B cell (primary cell): ENCODE measurements around the gene TDG. TPM values are rescaled to one million over a fixed set of nuclear protein-coding genes. Genes with fewer than 3 reads are reported as not detected.

Experiments
- ATAC-seq: fragments of 200-7000 bp; cut with Tn5 transposase; one replicate; pipeline ENCODE4 v1.10.0; 2021; ENCODE audit warnings: low read depth, mild to moderate bottlenecking, moderate number of reproducible peaks, moderate library complexity
- CTCF ChIA-PET: fragments of 350-600 bp; sonication (Branson Sonifier 250); formaldehyde crosslinking; loops from one replicate; lab custom pipeline; 2021; ENCODE audit warnings: antibody characterized with exemption, inconsistent platforms; lab: Charles Lee
- POLR2A ChIA-PET: fragments of 350-600 bp; sonication (Branson Sonifier 250); formaldehyde crosslinking; loops from one replicate; lab custom pipeline; 2021; ENCODE audit warnings: antibody characterized with exemption; lab: Charles Lee
- DNase-seq: peaks from one replicate; pipeline ENCODE4 v3.0.0; 2013
- H2AFZ ChIP-seq: 2 replicates; pipeline ENCODE4 v1.6.1; 2012; ENCODE audit warnings: mild to moderate bottlenecking, low read depth, low read length; ENCODE audit not compliant: insufficient read depth, poor library complexity, severe bottlenecking
- H3K27ac ChIP-seq, 2 donors: 1 replicate in 1 of 2; 2 replicates in 1 of 2; pipeline ENCODE4 v1.5.1; 2012 to 2013; ENCODE audit warnings: low read length in 2 of 2, mild to moderate bottlenecking in 2 of 2, moderate library complexity in 1 of 2
- H3K27me3 ChIP-seq, 4 experiments: fragments of 200-600 bp in 1 of 4; sonication (generic) in 1 of 4; replicated peaks in 1 of 4; 1 replicate in 2 of 4; 2 replicates in 2 of 4; pipeline versions ENCODE4 v1.6.1 to v1.7.0; 2013 to 2016; ENCODE audit warnings: low read length in 3 of 4, mild to moderate bottlenecking in 2 of 4, mixed read lengths in 1 of 4, moderate library complexity in 1 of 4; ENCODE audit not compliant: insufficient read depth in 4 of 4, control insufficient read depth in 3 of 4; ENCODE audit errors: control extremely low read depth in 1 of 4
- H3K36me3 ChIP-seq, 2 experiments: replicated peaks in 1 of 2; 1 replicate in 1 of 2; 2 replicates in 1 of 2; pipeline versions ENCODE4 v1.6.1 to v1.7.1; 2013; ENCODE audit warnings: low read length in 1 of 2; ENCODE audit not compliant: insufficient read depth in 2 of 2, control insufficient read depth in 1 of 2; ENCODE audit errors: control extremely low read depth in 1 of 2, extremely low read depth in 1 of 2
- H3K4me1 ChIP-seq, 2 donors: fragments of 200-600 bp in 1 of 2; sonication (generic) in 1 of 2; 1 replicate in 1 of 2; 2 replicates in 1 of 2; pipeline versions ENCODE4 v1.5.1 to v1.6.1; 2013 to 2017; ENCODE audit warnings: low read length in 2 of 2; ENCODE audit not compliant: control insufficient read depth in 2 of 2, insufficient read depth in 2 of 2
- H3K4me2 ChIP-seq: replicated peaks from 2 replicates; pipeline ENCODE3; 2012; ENCODE audit warnings: mild to moderate bottlenecking, low read depth, low read length; ENCODE audit not compliant: poor library complexity, severe bottlenecking
- H3K4me3 ChIP-seq, 5 experiments: fragments of 200-600 bp in 1 of 5; sonication (generic) in 1 of 5; 1 replicate in 3 of 5; 2 replicates in 2 of 5; pipeline versions ENCODE4 v1.5.1 to v1.7.0; 2011 to 2016; ENCODE audit warnings: low read length in 4 of 5, mild to moderate bottlenecking in 4 of 5, low read depth in 2 of 5, control low read depth in 1 of 5, moderate library complexity in 1 of 5; ENCODE audit not compliant: insufficient read depth in 1 of 5; ENCODE audit errors: control extremely low read depth in 1 of 5, extremely low read depth in 1 of 5
- H3K79me2 ChIP-seq: fragments of 200-600 bp; sonication (generic); one replicate; pipeline ENCODE4 v1.6.0; 2016; ENCODE audit warnings: low read length; ENCODE audit not compliant: control insufficient read depth, insufficient read depth
- H3K9ac ChIP-seq: fragments of 200-600 bp; sonication (generic); 2 replicates; pipeline ENCODE4 v1.6.1; 2017; ENCODE audit warnings: mild to moderate bottlenecking, low read length, moderate library complexity
- H3K9me3 ChIP-seq, 3 donors: one replicate each; pipeline versions ENCODE4 v1.6.1 to v1.7.1; 2013; ENCODE audit warnings: low read length in 2 of 3; ENCODE audit not compliant: control insufficient read depth in 2 of 3, insufficient read depth in 1 of 3; ENCODE audit errors: control extremely low read depth in 1 of 3
- H4K20me1 ChIP-seq: 2 replicates; pipeline ENCODE4 v1.6.0; 2012; ENCODE audit warnings: mild to moderate bottlenecking, low read length; ENCODE audit not compliant: insufficient read depth, control insufficient read depth, poor library complexity, severe bottlenecking
- H3K27ac Mint-ChIP-seq: one replicate; pipeline ENCODE4 v1.8.0; 2021; ENCODE audit warnings: mixed read lengths
- H3K27me3 Mint-ChIP-seq: one replicate; pipeline ENCODE4 v1.8.0; 2021; ENCODE audit warnings: mixed read lengths
- H3K4me1 Mint-ChIP-seq: one replicate; pipeline ENCODE4 v1.8.0; 2021; ENCODE audit warnings: mixed read lengths
- H3K4me3 Mint-ChIP-seq: one replicate; pipeline ENCODE4 v1.8.0; 2021; ENCODE audit warnings: mixed read lengths
- H3K9me3 Mint-ChIP-seq: one replicate; pipeline ENCODE4 v1.8.0; 2022; ENCODE audit warnings: mixed read lengths; ENCODE audit not compliant: insufficient read depth
- EZH2 ChIP-seq: IDR thresholded peaks from 2 replicates; pipeline ENCODE4 v1.6.1; 2012; ENCODE audit warnings: borderline replicate concordance, low read depth, mild to moderate bottlenecking, moderate library complexity, low read length; ENCODE audit not compliant: insufficient read depth, poor library complexity, severe bottlenecking
- WGBS: methylation state at CpG from one replicate; pipeline ENCODE4 v1.1.5; 2013; ENCODE audit warnings: missing lambda C conversion rate; ENCODE audit not compliant: insufficient coverage; 5-methylcytosine and 5-hydroxymethylcytosine counted together
- intact Hi-C: fragments of 100-400 bp; cut with micrococcal nuclease; formaldehyde crosslinking; loops from one replicate; pipeline ENCODE4 v1.10.0; 2022
- polyA plus RNA-seq: library from polyadenylated mRNA; depleted of rRNA; stranded (reverse); fragments of >200 nt; gene quantifications from 2 replicates; pipeline ENCODE4 v1.2.3, GENCODE V29; 2012
- total RNA-seq, 2 donors: library from RNA; stranded (reverse); fragments of 120-200 nt in 1 of 2; gene quantifications; 1 replicate in 1 of 2; 2 replicates in 1 of 2; pipeline versions ENCODE4 v1.2.3 to v1.2.4, GENCODE V29; 2013 to 2022
- TF ChIP-seq, protein P1 (sequence below): fragments of 200-600 bp; IDR thresholded peaks from one replicate; pipeline ENCODE4 v1.8.0; 2022; ENCODE audit warnings: antibody characterized with exemption, mild to moderate bottlenecking

The TDG gene
- total and polyA plus RNA-seq, 2 donors (not counting 1 experiment from before 2014, with no cell fraction given), result 8.6 to 35.5 TPM

DNA sequence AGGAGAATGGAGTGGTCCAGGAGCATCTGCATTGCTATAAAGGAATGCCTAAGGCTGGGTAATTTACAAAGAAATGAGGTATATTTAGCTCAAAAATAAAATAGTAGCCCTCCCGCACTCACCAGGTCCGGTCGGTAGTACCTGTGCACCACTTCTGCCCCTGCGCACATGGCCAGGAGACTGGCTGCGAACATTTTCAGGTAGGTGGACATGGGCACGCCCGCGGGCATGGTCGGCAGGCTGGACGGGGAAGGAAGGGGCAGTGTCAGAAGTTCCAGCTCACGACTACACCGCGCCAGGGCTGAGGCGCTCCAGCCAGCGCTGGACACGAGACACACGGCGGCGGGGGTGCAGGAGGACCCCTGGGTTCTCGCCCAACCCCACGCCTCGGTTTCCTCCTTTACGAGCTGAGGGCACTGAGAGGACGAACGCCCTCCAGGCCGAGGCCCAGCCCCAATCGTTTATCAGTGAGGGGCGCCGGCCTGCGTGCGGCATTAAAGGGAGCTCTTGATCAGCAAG, 9.1 kb upstream of the TDG start:
- ATAC-seq, result peak; percentile 2
- peak overlapping the region; percentile 90 for H3K9ac ChIP-seq
- peaks cover 26% of the 10 kb centered on the region for H3K79me2 ChIP-seq
- no peak for DNase-seq
- H2AFZ ChIP-seq, result peak overlapping the region; percentile 99
- WGBS, result under 1% methylated on average over 26 of the region's 31 CpGs
- peaks cover 0 to 24% of the 10 kb centered on the region in 2 experiments for H3K36me3 ChIP-seq
- TF ChIP-seq EZH2, result no peak
- TF ChIP-seq, protein P1, sequence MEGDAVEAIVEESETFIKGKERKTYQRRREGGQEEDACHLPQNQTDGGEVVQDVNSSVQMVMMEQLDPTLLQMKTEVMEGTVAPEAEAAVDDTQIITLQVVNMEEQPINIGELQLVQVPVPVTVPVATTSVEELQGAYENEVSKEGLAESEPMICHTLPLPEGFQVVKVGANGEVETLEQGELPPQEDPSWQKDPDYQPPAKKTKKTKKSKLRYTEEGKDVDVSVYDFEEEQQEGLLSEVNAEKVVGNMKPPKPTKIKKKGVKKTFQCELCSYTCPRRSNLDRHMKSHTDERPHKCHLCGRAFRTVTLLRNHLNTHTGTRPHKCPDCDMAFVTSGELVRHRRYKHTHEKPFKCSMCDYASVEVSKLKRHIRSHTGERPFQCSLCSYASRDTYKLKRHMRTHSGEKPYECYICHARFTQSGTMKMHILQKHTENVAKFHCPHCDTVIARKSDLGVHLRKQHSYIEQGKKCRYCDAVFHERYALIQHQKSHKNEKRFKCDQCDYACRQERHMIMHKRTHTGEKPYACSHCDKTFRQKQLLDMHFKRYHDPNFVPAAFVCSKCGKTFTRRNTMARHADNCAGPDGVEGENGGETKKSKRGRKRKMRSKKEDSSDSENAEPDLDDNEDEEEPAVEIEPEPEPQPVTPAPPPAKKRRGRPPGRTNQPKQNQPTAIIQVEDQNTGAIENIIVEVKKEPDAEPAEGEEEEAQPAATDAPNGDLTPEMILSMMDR, result no peak
- H3K4me3 ChIP-seq, result peak overlapping the region; percentile 60 to 93 (median 86)
- no peaks in the 10 kb centered on the region for H3K27me3 ChIP-seq
- CTCF ChIA-PET, result interaction anchor here (1.0 to 1.9 kb wide), 7 partner anchors 10 to 152 kb away, joined by 3 to 39 read pairs (median 4); partner anchors contain the start of genes HSP90B1 and TDG
- H3K4me1 ChIP-seq, result peaks cover 9 to 15% of the 10 kb centered on the region in 2 donors
- POLR2A ChIA-PET, result interaction anchor here (0.6 to 2.6 kb wide), 3 partner anchors 9 to 103 kb away, joined by 3 to 49 read pairs (median 19); partner anchors contain the start of genes HSP90B1 and TDG
- intact Hi-C loops, result loop anchor here (1.0 kb wide), 2 partner anchors 9 to 26 kb away; partner anchors contain the start of genes HSP90B1 and TDG
- Mint-ChIP-seq H3K4me1 (peaks cover 30% of the 10 kb centered on the region), H3K27me3 (no peaks in the 10 kb centered on the region), H3K9me3 (no peaks in the 10 kb centered on the region), H3K27ac (peak overlapping the region; percentile 97), H3K4me3 (peak overlapping the region; percentile 96)
- no peaks in the 10 kb centered on the region for H4K20me1 ChIP-seq
- H3K4me2 ChIP-seq, result peak overlapping the region; percentile 89
- no peaks in the 10 kb centered on the region for H3K9me3 ChIP-seq
- H3K27ac ChIP-seq, result peak overlapping the region; percentile 67 to 89

DNA sequence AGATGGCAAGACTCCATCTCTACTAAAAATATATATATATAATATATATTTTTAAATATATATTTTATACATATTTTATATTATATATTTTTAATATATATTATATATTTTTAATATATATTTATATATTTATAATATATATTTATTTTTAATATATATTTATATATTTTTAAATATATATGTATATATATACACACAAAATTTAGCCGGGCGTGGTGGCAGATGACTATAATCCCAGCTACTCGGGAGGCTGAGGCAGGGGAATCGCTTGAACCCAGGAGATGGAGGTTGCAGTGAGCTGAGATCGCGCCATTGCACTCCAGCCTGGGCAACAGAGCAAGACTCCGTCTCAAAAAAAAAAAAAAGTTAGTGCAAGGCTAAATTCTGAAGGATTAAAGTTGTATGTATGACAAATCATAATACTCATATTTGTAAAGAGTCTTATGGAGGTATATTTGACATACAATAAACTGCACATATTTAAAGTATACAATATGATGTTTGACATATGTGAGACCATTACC, 7.7 kb upstream of the TDG start:
- DNase-seq (no peak), ATAC-seq (no peak)
- POLR2A ChIA-PET, result interaction anchor here (0.5 to 2.6 kb wide), 4 partner anchors 8 to 1133 kb away, joined by 3 to 49 read pairs (median 6); partner anchors contain the start of genes HSP90B1 and TDG
- H3K27me3 ChIP-seq, result no peaks in the 10 kb centered on the region
- H3K4me3 Mint-ChIP-seq, result peak overlapping the region; percentile 96
- peak overlapping the region in 4 of 5 experiments; percentile 60 to 88 (median 86) for H3K4me3 ChIP-seq
- H3K9ac ChIP-seq, result peak overlapping the region; percentile 90
- no peaks in the 10 kb centered on the region for H3K9me3 Mint-ChIP-seq
- H3K79me2 ChIP-seq, result peaks cover 26% of the 10 kb centered on the region
- no peaks in the 10 kb centered on the region for H3K9me3 ChIP-seq
- H3K4me2 ChIP-seq, result peak overlapping the region; percentile 89
- WGBS, result 100% methylated on average over 3 of the region's 7 CpGs
- H3K27ac Mint-ChIP-seq, result peak overlapping the region; percentile 97
- intact Hi-C loops, result loop anchor here (1.0 kb wide), 2 partner anchors 7 to 28 kb away; partner anchors contain the start of genes HSP90B1 and TDG
- H3K36me3 ChIP-seq, result peaks cover 0 to 10% of the 10 kb centered on the region in 2 experiments
- H3K4me1 Mint-ChIP-seq, result peaks cover 28% of the 10 kb centered on the region
- no peak for TF ChIP-seq EZH2
- TF ChIP-seq, protein P1, result no peak
- no peaks in the 10 kb centered on the region for H4K20me1 ChIP-seq
- H3K4me1 ChIP-seq, result peaks cover 9 to 15% of the 10 kb centered on the region in 2 donors
- CTCF ChIA-PET, result no interaction called here
- peak overlapping the region; percentile 99 for H2AFZ ChIP-seq
- H3K27ac ChIP-seq, result peak overlapping the region; percentile 67 to 89
- no peaks in the 10 kb centered on the region for H3K27me3 Mint-ChIP-seq
